PC-9 (cell line): ENCODE measurements around the gene SLC7A4. TPM values are rescaled to one million over a fixed set of nuclear protein-coding genes. Genes with fewer than 3 reads are reported as not detected.

ENCODE experiments used
- Bru-seq: library from RNA; stranded (reverse); fragments of 400-500 nt; gene quantifications from one replicate; lab custom pipeline; 2021; lab: Mats Ljungman, UMichigan
- BruChase-seq, 2 experiments: library from RNA; stranded (reverse); fragments of 400-500 nt; gene quantifications; one replicate each; lab custom pipeline; 2021; lab: Mats Ljungman, UMichigan
- BruUV-seq: library from RNA; stranded (reverse); fragments of 400-500 nt; replicated peaks from 2 replicates; lab custom pipeline; 2021; lab: Mats Ljungman, UMichigan
- CTCF ChIA-PET: fragments of 300-600 bp; sonication (Branson Sonifier 250); formaldehyde crosslinking; loops from one replicate; lab custom pipeline; 2022; ENCODE audit warnings: antibody characterized with exemption; lab: Charles Lee
- POLR2A ChIA-PET: fragments of 300-600 bp; sonication (Branson Sonifier 250); formaldehyde crosslinking; loops from one replicate; lab custom pipeline; 2022; ENCODE audit warnings: antibody characterized with exemption; ENCODE audit not compliant: unreplicated experiment; lab: Charles Lee
- DNase-seq, 2 experiments: peaks; one replicate each; pipeline versions ENCODE4 v3.0.0 to v3.0.0-alpha.2; 2015 to 2022; ENCODE audit warnings: mixed read lengths in 1 of 2
- H2AFZ ChIP-seq: fragments of 200-600 bp; sonication (generic); 2 replicates; pipeline ENCODE4 v1.8.1; 2017; ENCODE audit warnings: antibody characterized with exemption
- H3F3A ChIP-seq: fragments of 200-600 bp; sonication (generic); 2 replicates; pipeline ENCODE4 v1.8.1; 2017; ENCODE audit warnings: antibody characterized with exemption, mild to moderate bottlenecking, low read depth; ENCODE audit not compliant: insufficient read depth
- H3K27ac ChIP-seq: fragments of 200-600 bp; sonication (generic); 2 replicates; pipeline ENCODE4 v1.6.1; 2016; ENCODE audit warnings: mixed run types
- H3K27me3 ChIP-seq: fragments of 200-600 bp; sonication (generic); 2 replicates; pipeline ENCODE4 v1.6.1; 2016; ENCODE audit warnings: low read depth, mixed run types; ENCODE audit not compliant: insufficient read depth
- H3K36me3 ChIP-seq: fragments of 200-600 bp; sonication (generic); 2 replicates; pipeline ENCODE4 v1.6.1; 2016; ENCODE audit warnings: low read depth, mixed run types
- H3K4me1 ChIP-seq: fragments of 200-600 bp; sonication (generic); replicated peaks from 2 replicates; pipeline ENCODE4 v1.6.1; 2016; ENCODE audit warnings: mixed run types; ENCODE audit not compliant: insufficient read depth
- H3K4me2 ChIP-seq: fragments of 200-600 bp; sonication (generic); 2 replicates; pipeline ENCODE4 v1.6.1; 2017; ENCODE audit warnings: mixed run types
- H3K4me3 ChIP-seq: fragments of 200-600 bp; sonication (generic); 2 replicates; pipeline ENCODE4 v1.6.1; 2016; ENCODE audit warnings: mixed run types
- H3K79me2 ChIP-seq: fragments of 200-600 bp; sonication (generic); 2 replicates; pipeline ENCODE4 v1.6.1; 2017; ENCODE audit warnings: low read depth, mixed run types
- H3K9me2 ChIP-seq: fragments of 200-600 bp; sonication (generic); 2 replicates; pipeline ENCODE4 v1.8.1; 2017; ENCODE audit warnings: mild to moderate bottlenecking; ENCODE audit not compliant: insufficient read depth
- H3K9me3 ChIP-seq: fragments of 200-600 bp; sonication (generic); 2 replicates; pipeline ENCODE4 v1.8.1; 2016; ENCODE audit warnings: low read depth; ENCODE audit not compliant: insufficient read depth
- H4K20me1 ChIP-seq: fragments of 200-600 bp; sonication (generic); 2 replicates; pipeline ENCODE4 v1.8.1; 2017; ENCODE audit not compliant: insufficient read depth
- CTCF ChIP-seq: fragments of 200-600 bp; sonication (generic); conservative IDR thresholded peaks from 2 replicates; pipeline ENCODE4 v1.6.1; 2017; ENCODE audit warnings: mixed run types, antibody characterized with exemption, mild to moderate bottlenecking, moderate library complexity
- EZH2 ChIP-seq: fragments of 200-600 bp; sonication (generic); IDR thresholded peaks from 2 replicates; pipeline ENCODE4 v1.8.0; 2017; ENCODE audit warnings: antibody characterized with exemption, low read depth
- intact Hi-C: fragments of 100-400 bp; cut with micrococcal nuclease; formaldehyde crosslinking; loops from one replicate; pipeline ENCODE4 v1.10.0; 2022; ENCODE audit not compliant: unreplicated experiment
- long read RNA-seq: library from polyadenylated mRNA; stranded (forward); transcript quantifications from one replicate; pipeline ENCODE4 v2.0.0, GENCODE V29; 2022
- total RNA-seq: library from RNA; stranded (reverse); gene quantifications from 2 replicates; pipeline ENCODE4 v1.2.3, GENCODE V29; 2021

SLC7A4 gene
- total RNA-seq (not detected in 2 replicates), Bru-seq, nascent RNA (not detected), BruChase-seq, experiment 1, labeled RNA remaining after a 2-hour chase (not detected), BruChase-seq, experiment 2, labeled RNA remaining after a 6-hour chase (not detected)
- long read RNA-seq = 0 reads

GRCh38 chr22:21032037-21032867, at the start of gene SLC7A4:
Gene SLC7A4, minus strand, starts transcription at chr22:21032561. Its CDS starts 749 bp downstream, at chr22:21031812.
- Histone ChIP-seq H3K27me3 (no peaks in the 10 kb centered on the region), H3K9me3 (no peaks in the 10 kb centered on the region), H3K36me3 (no peaks in the 10 kb centered on the region), H3K4me3 (no peak within 1 kb of the TSS), H3K79me2 (no peaks in the 10 kb centered on the region), H3K4me1 (peaks cover 1% of the 10 kb centered on the region), H3F3A (peaks cover 3% of the 10 kb centered on the region), H3K9me2 (no peaks in the 10 kb centered on the region), H3K27ac (no peak within 1 kb of the TSS), H2AFZ (no peak within 1 kb of the TSS), H3K4me2 (no peak within 1 kb of the TSS), H4K20me1 (no peaks in the 10 kb centered on the region)
- intact Hi-C loops = no loop called here
- TF ChIP-seq CTCF (no peak), EZH2 (no peak)
- no TSS peak for BruUV-seq
- ChIA-PET POLR2A (interaction anchor here (0.9 kb wide), 1 partner anchor 12 kb away, joined by 7 read pairs; no protein-coding TSS in a partner anchor), CTCF (no interaction called here)
- no peak for DNase-seq

GRCh38 chr22:21080435-21081137, 48.2 kb upstream of the SLC7A4 start:
- H3K4me3 ChIP-seq = no peak overlapping the region
- no peaks in the 10 kb centered on the region for H4K20me1 ChIP-seq
- ChIA-PET POLR2A (no interaction called here), CTCF (no interaction called here)
- H3F3A ChIP-seq = no peaks in the 10 kb centered on the region
- no peak overlapping the region for H3K4me2 ChIP-seq
- H3K9me3 ChIP-seq = no peaks in the 10 kb centered on the region
- H2AFZ ChIP-seq = no peak overlapping the region
- DNase-seq = no peak
- no peaks in the 10 kb centered on the region for H3K79me2 ChIP-seq
- no peaks in the 10 kb centered on the region for H3K9me2 ChIP-seq
- BruUV-seq = no TSS peak
- TF ChIP-seq EZH2 (no peak), CTCF (no peak)
- H3K4me1 ChIP-seq = no peaks in the 10 kb centered on the region
- intact Hi-C loops = no loop called here
- no peaks in the 10 kb centered on the region for H3K27me3 ChIP-seq
- H3K27ac ChIP-seq = no peak overlapping the region
- no peaks in the 10 kb centered on the region for H3K36me3 ChIP-seq

GRCh38 chr22:21079493-21079892, 47.1 kb upstream of the SLC7A4 start:
- no peaks in the 10 kb centered on the region for H3K79me2 ChIP-seq
- ChIA-PET POLR2A (no interaction called here), CTCF (no interaction called here)
- BruUV-seq = no TSS peak
- intact Hi-C loops = no loop called here
- no peaks in the 10 kb centered on the region for H3K9me3 ChIP-seq
- no peaks in the 10 kb centered on the region for H3K4me1 ChIP-seq
- no peak overlapping the region for H2AFZ ChIP-seq
- TF ChIP-seq CTCF (no peak), EZH2 (no peak)
- H3K9me2 ChIP-seq = no peaks in the 10 kb centered on the region
- H3K36me3 ChIP-seq = no peaks in the 10 kb centered on the region
- H3K4me3 ChIP-seq = no peak overlapping the region
- H3K27ac ChIP-seq = no peak overlapping the region
- H3F3A ChIP-seq = 0 out of 2 replicates have a peak, but pooled peaks cover 1% of the 10 kb centered on the region
- H4K20me1 ChIP-seq = no peaks in the 10 kb centered on the region
- no peak for DNase-seq
- H3K27me3 ChIP-seq = no peaks in the 10 kb centered on the region
- no peak overlapping the region for H3K4me2 ChIP-seq
